GM23338 (cell line): ENCODE results near the gene PRDM11. TPM values are rescaled to one million over a fixed set of nuclear protein-coding genes. Genes with fewer than 3 reads are reported as not detected.

Source experiments
- ATAC-seq: fragments of 200-7000 bp; cut with Tn5 transposase; 3 replicates; pipeline ENCODE4 v1.9.1; 2020
- DNase-seq: peaks from one replicate; pipeline ENCODE4 v3.0.0-alpha.2; 2015; ENCODE audit warnings: low spot score
- H2AFZ ChIP-seq: fragments of 200-600 bp; sonication (generic); 2 replicates; pipeline ENCODE4 v1.8.0; 2016; ENCODE audit warnings: antibody characterized with exemption, mild to moderate bottlenecking, moderate library complexity
- H3F3A ChIP-seq: fragments of 200-600 bp; sonication (generic); replicated peaks from 2 replicates; pipeline ENCODE4 v1.8.0; 2017; ENCODE audit warnings: antibody characterized with exemption, mixed run types, low read depth
- H3K27ac ChIP-seq: fragments of 200-600 bp; sonication (generic); 2 replicates; pipeline ENCODE4 v1.6.1; 2016; ENCODE audit warnings: low read depth
- H3K27me3 ChIP-seq: fragments of 200-600 bp; sonication (generic); 2 replicates; pipeline ENCODE4 v1.8.0; 2016; ENCODE audit warnings: mild to moderate bottlenecking, mixed run types, moderate library complexity; ENCODE audit not compliant: insufficient read depth
- H3K36me3 ChIP-seq: fragments of 200-600 bp; sonication (generic); 2 replicates; pipeline ENCODE4 v1.8.0; 2016; ENCODE audit warnings: mild to moderate bottlenecking; ENCODE audit not compliant: insufficient read depth
- H3K4me1 ChIP-seq: fragments of 200-600 bp; sonication (generic); 2 replicates; pipeline ENCODE4 v1.8.0; 2016; ENCODE audit warnings: mild to moderate bottlenecking, moderate library complexity; ENCODE audit not compliant: insufficient read depth
- H3K4me2 ChIP-seq: fragments of 200-600 bp; sonication (generic); 2 replicates; pipeline ENCODE4 v1.7.1; 2017; ENCODE audit warnings: mixed run types
- H3K4me3 ChIP-seq: fragments of 200-600 bp; sonication (generic); 2 replicates; pipeline ENCODE4 v1.6.1; 2016; ENCODE audit warnings: mixed run types
- H3K79me2 ChIP-seq: fragments of 200-600 bp; sonication (generic); replicated peaks from 2 replicates; pipeline ENCODE4 v1.8.0; 2017; ENCODE audit warnings: mild to moderate bottlenecking; ENCODE audit not compliant: insufficient read depth
- H3K9me2 ChIP-seq: fragments of 200-600 bp; sonication (generic); 2 replicates; pipeline ENCODE4 v1.8.0; 2017; ENCODE audit not compliant: insufficient read depth
- H4K20me1 ChIP-seq: fragments of 200-600 bp; sonication (generic); replicated peaks from 2 replicates; pipeline ENCODE4 v1.8.0; 2017; ENCODE audit warnings: mild to moderate bottlenecking; ENCODE audit not compliant: insufficient read depth
- H3K27ac Mint-ChIP-seq: 2 replicates; pipeline ENCODE4 v1.8.0; 2020; ENCODE audit warnings: inconsistent platforms, mild to moderate bottlenecking, moderate library complexity, mixed read lengths
- H3K27me3 Mint-ChIP-seq: 3 replicates; pipeline ENCODE4 v1.8.0; 2022; ENCODE audit warnings: low read depth, mild to moderate bottlenecking, moderate library complexity, mixed read lengths, inconsistent platforms; ENCODE audit not compliant: insufficient read depth, poor library complexity
- H3K36me3 Mint-ChIP-seq: 3 replicates; pipeline ENCODE4 v1.8.0; 2021; ENCODE audit warnings: low read depth, mild to moderate bottlenecking, inconsistent platforms, moderate library complexity, mixed read lengths
- H3K4me1 Mint-ChIP-seq: 3 replicates; pipeline ENCODE4 v1.8.0; 2020; ENCODE audit warnings: mild to moderate bottlenecking, inconsistent platforms, mixed read lengths
- H3K4me3 Mint-ChIP-seq: 3 replicates; pipeline ENCODE4 v1.8.0; 2021; ENCODE audit warnings: moderate library complexity, mild to moderate bottlenecking, inconsistent platforms, mixed read lengths
- H3K9me3 Mint-ChIP-seq: 3 replicates; pipeline ENCODE4 v1.8.0; 2020; ENCODE audit warnings: moderate library complexity, mild to moderate bottlenecking, inconsistent platforms, mixed read lengths
- CREB1 ChIP-seq: fragments of 250-450 bp; sonication (Bioruptor Pico); IDR thresholded peaks from 2 replicates; pipeline ENCODE4 v1.5.0; 2020; ENCODE audit warnings: low read depth, mild to moderate bottlenecking, moderate library complexity
- CTCF ChIP-seq, 2 experiments: fragments of 200-600 bp in 1 of 2; sonication (generic) in 1 of 2; conservative IDR thresholded peaks; 2 replicates each; pipeline versions ENCODE4 v1.5.1 to v1.6.1; 2016 to 2017; ENCODE audit warnings: antibody characterized with exemption in 2 of 2, low read depth in 2 of 2, mild to moderate bottlenecking in 2 of 2, moderate library complexity in 1 of 2
- ETS1 ChIP-seq: IDR thresholded peaks from 2 replicates; pipeline ENCODE4 v1.6.1; 2016; ENCODE audit warnings: antibody characterized with exemption
- EZH2 ChIP-seq: fragments of 200-600 bp; sonication (generic); IDR thresholded peaks from one replicate; pipeline ENCODE4 v1.8.0; 2017; ENCODE audit warnings: antibody characterized with exemption, mild to moderate bottlenecking, low read depth; ENCODE audit not compliant: unreplicated experiment
- REST ChIP-seq: IDR thresholded peaks from one replicate; pipeline ENCODE4 v1.6.1; 2018; ENCODE audit warnings: antibody characterized with exemption; ENCODE audit not compliant: unreplicated experiment
- ZNF331 ChIP-seq: fragments of 250-450 bp; sonication (Bioruptor Pico); IDR thresholded peaks from 2 replicates; pipeline ENCODE4 v1.5.0; 2020; ENCODE audit warnings: low read depth, mild to moderate bottlenecking, moderate library complexity
- polyA plus RNA-seq: library from polyadenylated mRNA; unstranded; fragments of >200 nt; fragmentation: Nextera tagmentation; extraction: Ambion mirVana; gene quantifications from 2 replicates; pipeline ENCODE4 v1.2.1, GENCODE V29; 2016
- total RNA-seq: library from RNA; depleted of rRNA; stranded (reverse); fragments of >200 nt; shearing (Covaris generic); gene quantifications from 2 replicates; pipeline ENCODE4 v1.2.3, GENCODE V29; 2014

Gene PRDM11
- total and polyA plus RNA-seq, 2 experiments from 2014 or later: 0.97 to 10.4 TPM

- H3K36me3 ChIP-seq: no peaks in the 10 kb centered on the region; the same call in 1 of the 2 replicates
- no peak overlapping the region for H3K4me2 ChIP-seq
- H3F3A ChIP-seq: no peaks in the 10 kb centered on the region
- H3K36me3 Mint-ChIP-seq: no peaks in the 10 kb centered on the region
- H3K4me1 Mint-ChIP-seq: peaks cover 14% of the 10 kb centered on the region; the same call in 2 of the 3 replicates
- H3K9me3 Mint-ChIP-seq: no peaks in the 10 kb centered on the region
- no peaks in the 10 kb centered on the region for H4K20me1 ChIP-seq
- H3K9me2 ChIP-seq: 0 out of 2 replicates have a peak, but pooled peaks cover 4% of the 10 kb centered on the region
- no peak overlapping the region for H3K27ac ChIP-seq
- H3K79me2 ChIP-seq: no peaks in the 10 kb centered on the region
- H3K27ac Mint-ChIP-seq: no peak overlapping the region
- no peak; the same call in 1 of the 3 replicates for ATAC-seq
- TF ChIP-seq ETS1 (no peak), CTCF (conservative IDR thresholded peaks at IDR 0.05; ENCODE audit: low read depth in 2 of 2) (no peak), EZH2 (no peak), CREB1 (CRISPR knock-in tag) (no peak)
- no peak overlapping the region for H3K4me3 Mint-ChIP-seq
- no peak for DNase-seq
- peaks cover 6% of the 10 kb centered on the region for H3K27me3 Mint-ChIP-seq
- H3K4me3 ChIP-seq: no peak overlapping the region
- no peak overlapping the region for H2AFZ ChIP-seq
- H3K27me3 ChIP-seq: no peaks in the 10 kb centered on the region
- H3K4me1 ChIP-seq: peaks cover 25% of the 10 kb centered on the region
These were observed 112.6 kb downstream of the PRDM11 start for GRCh38 chr11:45258982-45259530.

- no peak for ATAC-seq
- Histone ChIP-seq H3F3A (no peaks in the 10 kb centered on the region), H3K4me3 (no peak overlapping the region), H3K36me3 (no peaks in the 10 kb centered on the region; the same call in 1 of the 2 replicates), H3K4me2 (no peak overlapping the region), H2AFZ (no peak overlapping the region), H4K20me1 (no peaks in the 10 kb centered on the region), H3K4me1 (peaks cover 25% of the 10 kb centered on the region), H3K79me2 (no peaks in the 10 kb centered on the region), H3K27ac (no peak overlapping the region), H3K27me3 (no peaks in the 10 kb centered on the region), H3K9me2 (0 out of 2 replicates have a peak, but pooled peaks cover 4% of the 10 kb centered on the region)
- H3K9me3 Mint-ChIP-seq: no peaks in the 10 kb centered on the region
- no peak overlapping the region for H3K4me3 Mint-ChIP-seq
- H3K27me3 Mint-ChIP-seq: peaks cover 3% of the 10 kb centered on the region
- no peaks in the 10 kb centered on the region for H3K36me3 Mint-ChIP-seq
- peaks cover 14% of the 10 kb centered on the region; the same call in 2 of the 3 replicates for H3K4me1 Mint-ChIP-seq
- no peak overlapping the region for H3K27ac Mint-ChIP-seq
- TF ChIP-seq ZNF331: no peak
- no peak for TF ChIP-seq REST
- no peak for DNase-seq
These were observed 113.2 kb downstream of the PRDM11 start for GRCh38 chr11:45259592-45259991.
